Measurements from ENCODE around the gene TENT5C. TPM values are rescaled to one million over a fixed set of nuclear protein-coding genes. Genes with fewer than 3 reads are reported as not detected.
A peak's percentile ranks its signal among the peaks of the same experiment; 100 is the strongest.

The TENT5C gene
- total and polyA plus RNA-seq, 9 of the 15 experiments (the other 6 are each of a cell fraction or from before 2014, with no cell fraction given) = 1.8 to 7.7 (median 4.0) TPM

GRCh38 chr1:117655220-117655577, 49.4 kb downstream of the TENT5C start (continued):
- TF ChIP-seq RBFOX2 (IDR thresholded peaks at IDR 0.05; ENCODE audit: low read depth, low read length) (no peak), POU5F1 (IDR thresholded peaks at IDR 0.05; ENCODE audit: borderline replicate concordance, low read depth, low read length, partially characterized antibody) (no peak), RAD21 (CRISPR knock-in tag; conservative IDR thresholded peaks at IDR 0.05 in 1 of 2, IDR thresholded peaks at IDR 0.05 in 1 of 2) (0 out of 4 replicates have a peak, but pooled peaks of 1 of the 2 experiments have one; percentile 6), ZNF143 (CRISPR knock-in tag; IDR thresholded peaks at IDR 0.05) (no peak), POLR2H (tag; IDR thresholded peaks at IDR 0.05; ENCODE audit: low read depth) (no peak), TRIM25 (IDR thresholded peaks at IDR 0.05; ENCODE audit: borderline replicate concordance) (no peak), BACH1 (tag; IDR thresholded peaks at IDR 0.05) (peak; percentile 87), TRIM24 (IDR thresholded peaks at IDR 0.05) (peak; percentile 40 to 63; a peak in 1 of 4 replicates), HDGF (IDR thresholded peaks at IDR 0.05) (0 out of 2 replicates have a peak, but pooled peaks have one; percentile 67), DIDO1 (tag; IDR thresholded peaks at IDR 0.05; ENCODE audit: low read depth) (no peak), L3MBTL2 (IDR thresholded peaks at IDR 0.05) (peak; percentile 63), HOXB6 (CRISPR knock-in tag; IDR thresholded peaks at IDR 0.05; ENCODE audit: borderline replicate concordance) (no peak), NFIX (CRISPR knock-in tag; IDR thresholded peaks at IDR 0.05; ENCODE audit: low read depth) (no peak), PML (IDR thresholded peaks at IDR 0.05; ENCODE audit: low read length) (peak; percentile 37; the same call in 1 of the 2 replicates), RBM25 (IDR thresholded peaks at IDR 0.05; ENCODE audit: low read depth, low read length, severe bottlenecking) (no peak), NFIC (IDR thresholded peaks at IDR 0.05) (peak; percentile 64), NCOR1 (IDR thresholded peaks at IDR 0.05) (peak; percentile 55), ZSCAN32 (CRISPR knock-in tag; IDR thresholded peaks at IDR 0.05) (no peak), ZKSCAN3 (CRISPR knock-in tag; IDR thresholded peaks at IDR 0.05) (no peak), HBP1 (CRISPR knock-in tag; IDR thresholded peaks at IDR 0.05) (no peak), NFE2 (IDR thresholded peaks at IDR 0.05; ENCODE audit: low read depth) (peak; percentile 84), CGGBP1 (CRISPR knock-in tag; IDR thresholded peaks at IDR 0.05) (no peak), ARID1B (IDR thresholded peaks at IDR 0.05) (peak; percentile 82), PHB (CRISPR knock-in tag; IDR thresholded peaks at IDR 0.05) (0 out of 2 replicates have a peak, but pooled peaks have one; percentile 56), IRF9 (tag; IDR thresholded peaks at IDR 0.05) (0 out of 2 replicates have a peak, but pooled peaks have one; percentile 29), ZNF316 (IDR thresholded peaks at IDR 0.05) (peak; percentile 80), TBL1XR1 (IDR thresholded peaks at IDR 0.05; ENCODE audit: low read length in 2 of 2) (0 out of 4 replicates have a peak, but pooled peaks of 1 of the 2 experiments have one; percentile 29), EHMT2 (IDR thresholded peaks at IDR 0.05) (peak; percentile 57; the same call in 1 of the 2 replicates), NFRKB (IDR thresholded peaks at IDR 0.05; ENCODE audit: low read depth) (peak; percentile 52; the same call in 1 of the 2 replicates)

Data from K562 (cell line).